H1 (cell line): ENCODE results near the gene PLCL2. TPM values are rescaled to one million over a fixed set of nuclear protein-coding genes. Genes with fewer than 3 reads are reported as not detected.
A peak's percentile ranks its signal among the peaks of the same experiment; 100 is the strongest.

ENCODE experiments used
- CTCF ChIA-PET: fragments of 300-600 bp; sonication (Branson Sonifier 250); formaldehyde crosslinking; loops from one replicate; lab custom pipeline; 2021; ENCODE audit not compliant: partially characterized antibody; lab: Charles Lee
- POLR2A ChIA-PET: fragments of 300-600 bp; sonication (Branson Sonifier 250); formaldehyde crosslinking; loops from one replicate; lab custom pipeline; 2021; ENCODE audit warnings: inconsistent platforms; ENCODE audit not compliant: partially characterized antibody; lab: Charles Lee
- DNase-seq, 2 experiments: peaks; one replicate each; pipeline versions ENCODE4 v3.0.0 to v3.0.0-alpha.2; 2010 to 2022; ENCODE audit warnings: low spot score in 2 of 2, low read depth in 1 of 2, mixed read lengths in 1 of 2
- FAIRE-seq: peaks from 2 replicates; lab custom pipeline; 2011; peaks lifted over from hg19 to GRCh38; lab: Jason Lieb, UNC
- H2AFZ ChIP-seq: 2 replicates; pipeline ENCODE4 v1.8.1; 2012; ENCODE audit warnings: low read length, inconsistent platforms
- H2AK5ac ChIP-seq: 2 replicates; pipeline ENCODE4 v1.6.1; 2013; ENCODE audit warnings: low read depth, low read length
- H2BK120ac ChIP-seq: replicated peaks from 2 replicates; pipeline ENCODE3; 2013; ENCODE audit warnings: low read depth, low read length, inconsistent platforms
- H2BK12ac ChIP-seq: 2 replicates; pipeline ENCODE4 v1.6.1; 2013; ENCODE audit warnings: low read depth, low read length
- H2BK15ac ChIP-seq: 2 replicates; pipeline ENCODE4 v1.6.1; 2013; ENCODE audit warnings: low read length
- H2BK20ac ChIP-seq: 2 replicates; pipeline ENCODE4 v1.6.1; 2013; ENCODE audit warnings: low read length
- H2BK5ac ChIP-seq: 2 replicates; pipeline ENCODE4 v1.6.1; 2013; ENCODE audit warnings: low read depth, low read length
- H3K14ac ChIP-seq: 2 replicates; pipeline ENCODE4 v1.6.1; 2013; ENCODE audit warnings: inconsistent platforms; ENCODE audit not compliant: insufficient read length
- H3K18ac ChIP-seq: 2 replicates; pipeline ENCODE4 v1.6.1; 2013; ENCODE audit warnings: low read length; ENCODE audit errors: extremely low read depth
- H3K23ac ChIP-seq: 2 replicates; pipeline ENCODE4 v1.6.1; 2013; ENCODE audit warnings: inconsistent platforms; ENCODE audit not compliant: insufficient read length
- H3K23me2 ChIP-seq: 2 replicates; pipeline ENCODE4 v1.6.1; 2013; ENCODE audit warnings: low read depth, low read length
- H3K27ac ChIP-seq: 2 replicates; pipeline ENCODE4 v1.6.1; 2011; ENCODE audit warnings: low read depth, low read length, inconsistent platforms
- H3K27me3 ChIP-seq, 4 experiments: replicated peaks in 1 of 4; 1 replicate in 1 of 4; 2 replicates in 3 of 4; pipeline versions ENCODE4 v1.6.1 to v1.8.1; 2011 to 2013; ENCODE audit warnings: low read length in 3 of 4, mild to moderate bottlenecking in 3 of 4, inconsistent platforms in 2 of 4, mixed read lengths in 2 of 4, moderate library complexity in 1 of 4; ENCODE audit not compliant: control insufficient read depth in 3 of 4, insufficient read depth in 3 of 4; ENCODE audit errors: extremely low read depth in 1 of 4
- H3K36me3 ChIP-seq, 4 experiments: 2 replicates each; pipeline versions ENCODE4 v1.6.1 to v1.8.1; 2011 to 2013; ENCODE audit warnings: mild to moderate bottlenecking in 4 of 4, low read length in 3 of 4, moderate library complexity in 2 of 4, control low read depth in 1 of 4, inconsistent platforms in 1 of 4; ENCODE audit not compliant: insufficient read depth in 4 of 4, control insufficient read depth in 2 of 4
- H3K4ac ChIP-seq: replicated peaks from 2 replicates; pipeline ENCODE3; 2013; ENCODE audit warnings: low read length, low read depth, mixed read lengths, inconsistent platforms; ENCODE audit not compliant: insufficient read length
- H3K4me1 ChIP-seq, 4 experiments: replicated peaks in 1 of 4; 1 replicate in 1 of 4; 2 replicates in 3 of 4; pipeline versions ENCODE4 v1.6.1 to v1.8.1; 2011 to 2013; ENCODE audit warnings: low read length in 3 of 4, inconsistent platforms in 2 of 4, mixed read lengths in 1 of 4; ENCODE audit not compliant: insufficient read depth in 4 of 4, control insufficient read depth in 3 of 4
- H3K4me2 ChIP-seq, 2 experiments: 2 replicates each; pipeline versions ENCODE4 v1.6.1 to v1.8.1; 2011 to 2013; ENCODE audit warnings: low read depth in 2 of 2, low read length in 2 of 2, control low read depth in 1 of 2, inconsistent platforms in 1 of 2, mild to moderate bottlenecking in 1 of 2; ENCODE audit not compliant: insufficient read depth in 1 of 2
- H3K4me3 ChIP-seq, 4 experiments: fragments of 200-600, 300-600 bp in 1 of 4; sonication (generic), shearing (Covaris generic), sonication (Bioruptor Twin) in 1 of 4; 2 replicates each; pipeline versions ENCODE4 v1.5.1 to v1.8.1; 2011 to 2016; ENCODE audit warnings: low read length in 4 of 4, low read depth in 3 of 4, control low read depth in 2 of 4, inconsistent platforms in 2 of 4, mild to moderate bottlenecking in 2 of 4, mixed read lengths in 1 of 4, moderate library complexity in 1 of 4; ENCODE audit not compliant: insufficient read depth in 2 of 4; ENCODE audit errors: extremely low read depth in 1 of 4
- H3K56ac ChIP-seq: replicated peaks from 2 replicates; pipeline ENCODE3; 2013; ENCODE audit warnings: low read depth, mild to moderate bottlenecking, mixed read lengths, low read length, inconsistent platforms; ENCODE audit not compliant: insufficient read length
- H3K79me1 ChIP-seq: 2 replicates; pipeline ENCODE4 v1.6.1; 2013; ENCODE audit warnings: low read depth, low read length, control low read depth
- H3K79me2 ChIP-seq, 2 experiments: 2 replicates each; pipeline versions ENCODE4 v1.6.1 to v1.8.1; 2012 to 2013; ENCODE audit warnings: low read length in 2 of 2, mild to moderate bottlenecking in 2 of 2, inconsistent platforms in 1 of 2; ENCODE audit not compliant: insufficient read depth in 2 of 2, control insufficient read depth in 1 of 2
- H3K9ac ChIP-seq, 4 experiments: replicated peaks in 1 of 4; 1 replicate in 1 of 4; 2 replicates in 3 of 4; pipeline versions ENCODE4 v1.6.1 to v1.8.1; 2011 to 2013; ENCODE audit warnings: low read depth in 3 of 4, low read length in 3 of 4, control low read depth in 2 of 4, mild to moderate bottlenecking in 2 of 4, moderate library complexity in 2 of 4, inconsistent platforms in 1 of 4; ENCODE audit errors: extremely low read depth in 1 of 4
- H3K9me3 ChIP-seq, 2 experiments: 2 replicates each; pipeline versions ENCODE4 v1.6.1 to v1.8.1; 2012 to 2013; ENCODE audit warnings: mild to moderate bottlenecking in 2 of 2, moderate library complexity in 2 of 2, control low read depth in 1 of 2, inconsistent platforms in 1 of 2, low read depth in 1 of 2, low read length in 1 of 2, mixed read lengths in 1 of 2; ENCODE audit not compliant: insufficient read depth in 2 of 2
- H4K20me1 ChIP-seq, 2 experiments: replicated peaks in 1 of 2; 2 replicates each; pipeline versions ENCODE3 to v1.8.1; 2011 to 2013; ENCODE audit warnings: inconsistent platforms in 2 of 2, low read length in 2 of 2, mild to moderate bottlenecking in 1 of 2; ENCODE audit not compliant: insufficient read depth in 2 of 2, control insufficient read depth in 1 of 2
- H4K5ac ChIP-seq: 2 replicates; pipeline ENCODE4 v1.6.1; 2013; ENCODE audit warnings: low read length, low read depth, mixed read lengths, inconsistent platforms; ENCODE audit not compliant: insufficient read length
- H4K8ac ChIP-seq: 2 replicates; pipeline ENCODE4 v1.8.0; 2013; ENCODE audit warnings: mild to moderate bottlenecking, moderate library complexity, low read length, inconsistent platforms; ENCODE audit not compliant: insufficient read depth; ENCODE audit errors: extremely low read depth
- H4K91ac ChIP-seq: replicated peaks from 2 replicates; pipeline ENCODE3; 2013; ENCODE audit warnings: low read length, mixed read lengths, inconsistent platforms; ENCODE audit not compliant: insufficient read length
- ATF2 ChIP-seq: IDR thresholded peaks from 2 replicates; pipeline ENCODE4 v1.6.1; 2012; ENCODE audit warnings: low read length, inconsistent platforms
- BACH1 ChIP-seq: IDR thresholded peaks from 2 replicates; pipeline ENCODE4 v1.6.1; 2012; ENCODE audit warnings: low read length, improper control_type of control experiment
- CBX8 ChIP-seq: fragments of 300-800, 300-1000 bp; sonication (generic); IDR thresholded peaks from 2 replicates; pipeline ENCODE4 v1.7.1; 2016; ENCODE audit warnings: low read depth, low read length, borderline replicate concordance
- CREB1 ChIP-seq: IDR thresholded peaks from 2 replicates; pipeline ENCODE4 v1.6.1; 2012; ENCODE audit warnings: inconsistent platforms
- GTF2F1 ChIP-seq: IDR thresholded peaks from 2 replicates; pipeline ENCODE4 v1.6.1; 2012; ENCODE audit warnings: low read depth, low read length, improper control_type of control experiment, borderline replicate concordance
- POLR2AphosphoS5 ChIP-seq: IDR thresholded peaks from 2 replicates; pipeline ENCODE4 v1.6.1; 2011; ENCODE audit warnings: low read depth, low read length
- POU5F1 ChIP-seq: IDR thresholded peaks from 2 replicates; pipeline ENCODE4 v1.6.1; 2011; ENCODE audit warnings: low read depth, mild to moderate bottlenecking, low read length, moderate library complexity
- SIN3A ChIP-seq, 2 experiments: IDR thresholded peaks in 1 of 2; conservative IDR thresholded peaks in 1 of 2; 2 replicates each; pipeline ENCODE4 v1.6.1; 2011 to 2012; ENCODE audit warnings: low read length in 2 of 2, improper control_type of control experiment in 1 of 2, low read depth in 1 of 2, mild to moderate bottlenecking in 1 of 2
- TAF1 ChIP-seq: IDR thresholded peaks from 2 replicates; pipeline ENCODE4 v1.6.1; 2011; ENCODE audit warnings: mild to moderate bottlenecking, low read depth, low read length
- TCF12 ChIP-seq: IDR thresholded peaks from 2 replicates; pipeline ENCODE4 v1.6.1; 2011; ENCODE audit warnings: low read depth, mild to moderate bottlenecking, low read length
- WGBS, 2 experiments: shearing (Covaris generic) in 1 of 2; methylation state at CpG; one replicate each; pipeline versions ENCODE4 v1.1.6 to v1.1.7; 2013 to 2015; ENCODE audit warnings: low lambda C conversion rate in 2 of 2, mixed read lengths in 2 of 2, inconsistent platforms in 1 of 2, low coverage in 1 of 2, missing lambda C conversion rate in 1 of 2; ENCODE audit not compliant: insufficient replicate concordance in 2 of 2, insufficient coverage in 1 of 2, insufficient read length in 1 of 2; ENCODE audit errors: extremely low coverage in 1 of 2, missing lambda C conversion rate in 1 of 2; 5-methylcytosine and 5-hydroxymethylcytosine counted together
- polyA plus RNA-seq, 7 experiments: library from polyadenylated mRNA; depleted of rRNA in 3 of 7; stranded (reverse) in 5 of 7; unstranded in 2 of 7; fragments of >200 nt in 5 of 7; fragments of 200-250 nt in 2 of 7; gene quantifications; 1 replicate in 5 of 7; 2 replicates in 1 of 7; 4 replicates in 1 of 7; pipeline versions ENCODE4 v1.2.1 to v1.2.3, GENCODE V29; 2011 to 2013; ENCODE audit warnings: missing spikeins in 2 of 7, mixed read lengths in 2 of 7
- total RNA-seq: library from RNA; stranded (reverse); fragmentation: NEBNext Ultra II Directional; extraction: Animal tissue kit (Norgen Biotek cat#: 25700); gene quantifications from 2 replicates; pipeline ENCODE4 v1.2.1, GENCODE V29; 2021

The PLCL2 gene
- total and polyA plus RNA-seq, 2 of the 8 experiments (the other 6 are each of a cell fraction or from before 2014, with no cell fraction given), result 3.5 to 6.8 TPM

- Histone ChIP-seq H4K5ac (no peak overlapping the region), H3K27me3 (no peaks in the 10 kb centered on the region), H3K9ac (no peak overlapping the region), H4K20me1 (no peaks in the 10 kb centered on the region), H3K4me1 (peaks cover 0 to 3% (median 0%) of the 10 kb centered on the region in 4 experiments; a peak in 1 of 7 replicates), H3K36me3 (0 out of 8 replicates have a peak, but pooled peaks cover 0 to 3% (median 0%) of the 10 kb centered on the region in 4 experiments), H2BK5ac (no peak overlapping the region), H3K4me3 (no peak overlapping the region), H2AFZ (no peak overlapping the region), H3K4ac (no peak overlapping the region), H4K91ac (no peak overlapping the region), H3K14ac (no peak overlapping the region), H2BK120ac (no peak overlapping the region), H2BK20ac (no peak overlapping the region), H3K79me1 (no peaks in the 10 kb centered on the region), H4K8ac (no peak overlapping the region), H3K4me2 (no peak overlapping the region), H3K23me2 (no peaks in the 10 kb centered on the region), H3K56ac (no peak overlapping the region), H2BK12ac (peak overlapping the region; percentile 12; the same call in 1 of the 2 replicates), H3K27ac (no peak overlapping the region), H2BK15ac (no peak overlapping the region), H3K9me3 (no peaks in the 10 kb centered on the region; a peak in 1 of 4 replicates), H3K79me2 (no peaks in the 10 kb centered on the region), H3K23ac (no peak overlapping the region), H3K18ac (no peak overlapping the region), H2AK5ac (no peak overlapping the region)
- ChIA-PET CTCF (interaction anchor here (0.6 kb wide), 1 partner anchor 673 kb away, joined by 3 read pairs; no protein-coding TSS in a partner anchor), POLR2A (no interaction called here)
- FAIRE-seq (no peak), DNase-seq (no peak)
- TF ChIP-seq CREB1, result no peak
- no peak for TF ChIP-seq POU5F1
- no peak for TF ChIP-seq TAF1
- no peak for TF ChIP-seq ATF2
- TF ChIP-seq POLR2AphosphoS5, result no peak
- no peak for TF ChIP-seq TCF12
- TF ChIP-seq CBX8, result no peak
- TF ChIP-seq GTF2F1, result no peak
- TF ChIP-seq SIN3A (conservative IDR thresholded peaks at IDR 0.05 in 1 of 2, IDR thresholded peaks at IDR 0.05 in 1 of 2; ENCODE audit: low read depth in 1 of 2, low read length in 2 of 2), result no peak
- TF ChIP-seq BACH1, result no peak
- WGBS, 2 experiments, result 92% methylated on average over 6 of the region's 6 CpGs; no CpG with 5 or more reads in 1 of the 2 experiments
Measured at GRCh38 chr3:17079933-17080332, 195.2 kb downstream of the PLCL2 start.
